Activated T-cell treated with anti-CD3 and anti-CD28 coated beads, Interleukin-2, amount 50 U/mL, for 1 hour (primary cell): ENCODE data around the gene SMOC1.

Source experiments
- DNase-seq: peaks from one replicate; pipeline ENCODE4 v3.0.0-alpha.2; 2020

Gene SMOC1

GRCh38 chr14:69945912-69946311 lies 66.7 kb downstream of the SMOC1 start:
- no peak for DNase-seq

GRCh38 chr14:69948351-69948750 lies 69.1 kb downstream of the SMOC1 start:
- DNase-seq = no peak

- DNase-seq = no peak
Measured at GRCh38 chr14:69951263-69951662, 72.0 kb downstream of the SMOC1 start.

GRCh38 chr14:69951935-69952334 lies 72.7 kb downstream of the SMOC1 start:
- no peak for DNase-seq

GRCh38 chr14:69953266-69953915 lies 74.2 kb downstream of the SMOC1 start:
- no peak for DNase-seq

GRCh38 chr14:69955855-69956845 lies 76.9 kb downstream of the SMOC1 start:
- DNase-seq = no peak

- DNase-seq = no peak
Measured at GRCh38 chr14:69956970-69957369, 77.8 kb downstream of the SMOC1 start.

GRCh38 chr14:69957986-69958385 lies 78.8 kb downstream of the SMOC1 start:
- no peak for DNase-seq

- DNase-seq = no peak
Measured at GRCh38 chr14:69959136-69959535, 79.9 kb downstream of the SMOC1 start.

- DNase-seq = no peak
Measured at GRCh38 chr14:69960296-69960695, 81.1 kb downstream of the SMOC1 start.

- DNase-seq = no peak
Measured at GRCh38 chr14:69963966-69964365, 84.8 kb downstream of the SMOC1 start.

GRCh38 chr14:69964841-69965240 lies 85.6 kb downstream of the SMOC1 start:
- DNase-seq = no peak

GRCh38 chr14:69968132-69968531 lies 88.9 kb downstream of the SMOC1 start:
- DNase-seq = no peak

GRCh38 chr14:69968681-69969080 lies 89.5 kb downstream of the SMOC1 start:
- no peak for DNase-seq

- no peak for DNase-seq
Measured at GRCh38 chr14:69972755-69973154, 93.5 kb downstream of the SMOC1 start.

- DNase-seq = no peak
Measured at GRCh38 chr14:69973846-69974245, 94.6 kb downstream of the SMOC1 start.

GRCh38 chr14:69979882-69980281 lies 100.7 kb downstream of the SMOC1 start:
- DNase-seq = no peak

GRCh38 chr14:69980457-69981425 lies 101.5 kb downstream of the SMOC1 start:
- DNase-seq = no peak

- no peak for DNase-seq
Measured at GRCh38 chr14:69982220-69982839, 103.1 kb downstream of the SMOC1 start.

GRCh38 chr14:69982886-69983285 lies 103.7 kb downstream of the SMOC1 start:
- no peak for DNase-seq

- DNase-seq = no peak
Measured at GRCh38 chr14:69983317-69983716, 104.1 kb downstream of the SMOC1 start.

GRCh38 chr14:69985463-69985862 lies 106.2 kb downstream of the SMOC1 start:
- no peak for DNase-seq
